ENCODE data around the gene S100A10. TPM values are rescaled to one million over a fixed set of nuclear protein-coding genes. Genes with fewer than 3 reads are reported as not detected.

S100A10 gene
- total and polyA plus RNA-seq, 2 experiments from 2014 or later: 60.5 to 1,024 TPM

- H3K27ac ChIP-seq: 0 out of 2 replicates have a peak overlapping the region, but pooled peaks have one; percentile 10
- no peak overlapping the region for H3K9ac ChIP-seq
- in situ Hi-C loops (cut with MboI): no loop called here
These were observed 16.8 kb downstream of the S100A10 start for GRCh38 chr1:151976858-151977257.

GRCh38 chr1:151976015-151976343, 17.7 kb downstream of the S100A10 start:
- no peaks in the 10 kb centered on the region for H3K9me2 ChIP-seq (ENCODE audit: insufficient read depth)
- no peaks in the 10 kb centered on the region for H3K79me2 ChIP-seq (ENCODE audit: insufficient read depth)
- H3K27ac ChIP-seq: no peak overlapping the region
- peaks cover 37% of the 10 kb centered on the region for H3F3A ChIP-seq (ENCODE audit: insufficient read depth)
- in situ Hi-C loops (cut with MboI): no loop called here
- no peaks in the 10 kb centered on the region for H3K36me3 ChIP-seq (ENCODE audit: low read depth)
- H2AFZ ChIP-seq: no peak overlapping the region
- TF ChIP-seq EZH2 (IDR thresholded peaks at IDR 0.05; ENCODE audit: insufficient read depth, poor library complexity, severe bottlenecking) (no peak), EZH2phosphoT487 (IDR thresholded peaks at IDR 0.05; ENCODE audit: insufficient read depth, low read depth) (no peak)
- H3K27me3 ChIP-seq (replicated peaks; ENCODE audit: insufficient read depth): no peaks in the 10 kb centered on the region
- no peaks in the 10 kb centered on the region for H4K20me1 ChIP-seq (ENCODE audit: insufficient read depth)
- DNase-seq: no peak
- no peak overlapping the region for H3K9ac ChIP-seq
- H3K4me2 ChIP-seq (ENCODE audit: unreplicated experiment): no peak overlapping the region
- H3K4me3 ChIP-seq: no peak overlapping the region
- peaks cover 41% of the 10 kb centered on the region for H3K4me1 ChIP-seq (ENCODE audit: insufficient read depth)
- no peaks in the 10 kb centered on the region for H3K9me3 ChIP-seq (ENCODE audit: low read depth)

More at GRCh38 chr1:151976858-151977257, 16.8 kb downstream of the S100A10 start:
- no peaks in the 10 kb centered on the region for H3K27me3 ChIP-seq (replicated peaks; ENCODE audit: insufficient read depth)
- WGBS, 2 experiments (ENCODE audit: low coverage in 1 of 2, low lambda C conversion rate in 2 of 2, missing lambda C conversion rate in 2 of 2): 60 to 65% methylated on average over 3 of the region's 3 CpGs
- peaks cover 7% of the 10 kb centered on the region; the same call in 1 of the 2 replicates for H3K36me3 ChIP-seq (ENCODE audit: low read depth)
- peaks cover 45% of the 10 kb centered on the region for H3F3A ChIP-seq (ENCODE audit: insufficient read depth)
- DNase-seq: peak; percentile 82
- no peaks in the 10 kb centered on the region for H4K20me1 ChIP-seq (ENCODE audit: insufficient read depth)
- TF ChIP-seq EZH2phosphoT487 (IDR thresholded peaks at IDR 0.05; ENCODE audit: insufficient read depth, low read depth) (no peak), EZH2 (IDR thresholded peaks at IDR 0.05; ENCODE audit: insufficient read depth, poor library complexity, severe bottlenecking) (no peak)
- no peak overlapping the region for H3K4me2 ChIP-seq (ENCODE audit: unreplicated experiment)
- H3K79me2 ChIP-seq (ENCODE audit: insufficient read depth): no peaks in the 10 kb centered on the region
- no peaks in the 10 kb centered on the region for H3K9me2 ChIP-seq (ENCODE audit: insufficient read depth)
- no peaks in the 10 kb centered on the region for H3K9me3 ChIP-seq (ENCODE audit: low read depth)
- H3K4me3 ChIP-seq: no peak overlapping the region
- H3K4me1 ChIP-seq (ENCODE audit: insufficient read depth): peaks cover 50% of the 10 kb centered on the region
- no peak overlapping the region for H2AFZ ChIP-seq

- no peaks in the 10 kb centered on the region for H3K27me3 ChIP-seq (replicated peaks; ENCODE audit: insufficient read depth)
- H3K4me3 ChIP-seq: no peak overlapping the region
- H3K79me2 ChIP-seq (ENCODE audit: insufficient read depth): no peaks in the 10 kb centered on the region
- no peak for TF ChIP-seq EZH2 (IDR thresholded peaks at IDR 0.05; ENCODE audit: insufficient read depth, poor library complexity, severe bottlenecking)
- no peak for TF ChIP-seq EZH2phosphoT487 (IDR thresholded peaks at IDR 0.05; ENCODE audit: insufficient read depth, low read depth)
- peaks cover 32% of the 10 kb centered on the region for H3F3A ChIP-seq (ENCODE audit: insufficient read depth)
- no peaks in the 10 kb centered on the region for H3K36me3 ChIP-seq (ENCODE audit: low read depth)
- no peak overlapping the region for H3K4me2 ChIP-seq (ENCODE audit: unreplicated experiment)
- no peak for DNase-seq
- H3K27ac ChIP-seq: no peak overlapping the region
- H4K20me1 ChIP-seq (ENCODE audit: insufficient read depth): no peaks in the 10 kb centered on the region
- 98 to 100% methylated on average over 2 of the region's 2 CpGs for WGBS, 2 experiments (ENCODE audit: low coverage in 1 of 2, low lambda C conversion rate in 2 of 2, missing lambda C conversion rate in 2 of 2)
- in situ Hi-C loops (cut with MboI): no loop called here
- H2AFZ ChIP-seq: no peak overlapping the region
- H3K9me2 ChIP-seq (ENCODE audit: insufficient read depth): no peaks in the 10 kb centered on the region
- H3K9me3 ChIP-seq (ENCODE audit: low read depth): no peaks in the 10 kb centered on the region
- H3K9ac ChIP-seq: no peak overlapping the region
- H3K4me1 ChIP-seq (ENCODE audit: insufficient read depth): peaks cover 41% of the 10 kb centered on the region
These were observed 18.2 kb downstream of the S100A10 start for GRCh38 chr1:151975311-151976014.

- no peaks in the 10 kb centered on the region for H3K27me3 ChIP-seq (replicated peaks; ENCODE audit: insufficient read depth)
- no peaks in the 10 kb centered on the region for H3K36me3 ChIP-seq (ENCODE audit: low read depth)
- 0 out of 2 replicates have a peak overlapping the region, but pooled peaks have one; percentile 9 for H3K4me3 ChIP-seq
- H2AFZ ChIP-seq: no peak overlapping the region
- H3K9ac ChIP-seq: peak overlapping the region; percentile 14; the same call in 1 of the 2 replicates
- no peak for TF ChIP-seq EZH2phosphoT487 (IDR thresholded peaks at IDR 0.05; ENCODE audit: insufficient read depth, low read depth)
- TF ChIP-seq EZH2 (IDR thresholded peaks at IDR 0.05; ENCODE audit: insufficient read depth, poor library complexity, severe bottlenecking): no peak
- H3K9me3 ChIP-seq (ENCODE audit: low read depth): no peaks in the 10 kb centered on the region
- in situ Hi-C loops (cut with MboI): no loop called here
- peak overlapping the region; percentile 24 for H3K4me2 ChIP-seq (ENCODE audit: unreplicated experiment)
- peak overlapping the region; percentile 34 for H3K27ac ChIP-seq
- no peaks in the 10 kb centered on the region for H3K79me2 ChIP-seq (ENCODE audit: insufficient read depth)
- peak; percentile 95 for DNase-seq
- 22 to 26% methylated on average over 7 of the region's 7 CpGs for WGBS, 2 experiments (ENCODE audit: low coverage in 1 of 2, low lambda C conversion rate in 2 of 2, missing lambda C conversion rate in 2 of 2)
- H4K20me1 ChIP-seq (ENCODE audit: insufficient read depth): no peaks in the 10 kb centered on the region
- H3K9me2 ChIP-seq (ENCODE audit: insufficient read depth): no peaks in the 10 kb centered on the region
- H3F3A ChIP-seq (ENCODE audit: insufficient read depth): peaks cover 13% of the 10 kb centered on the region
- H3K4me1 ChIP-seq (ENCODE audit: insufficient read depth): peaks cover 36% of the 10 kb centered on the region
These were observed 21.0 kb downstream of the S100A10 start for GRCh38 chr1:151972542-151973248.
